Mesenchymal stem cell (in vitro differentiated cells and primary cell): ENCODE measurements around the gene BEND5.
A peak's percentile ranks its signal among the peaks of the same experiment; 100 is the strongest.

Experiments used
- DNase-seq: peaks from one replicate; pipeline ENCODE4 v3.0.0-alpha.2; 2013
- H2AFZ ChIP-seq: one replicate; pipeline ENCODE4 v1.6.1; 2013; ENCODE audit warnings: low read depth, mild to moderate bottlenecking, control low read depth, inconsistent platforms, low read length, moderate library complexity
- H2AK5ac ChIP-seq: 2 replicates; pipeline ENCODE4 v1.6.1; 2013; ENCODE audit warnings: low read length, moderate library complexity, mild to moderate bottlenecking, inconsistent platforms; ENCODE audit not compliant: severe bottlenecking
- H2BK120ac ChIP-seq: one replicate; pipeline ENCODE4 v1.6.1; 2013; ENCODE audit warnings: low read depth, mild to moderate bottlenecking, inconsistent platforms, low read length, moderate library complexity
- H2BK12ac ChIP-seq, 2 experiments: one replicate each; pipeline ENCODE4 v1.6.1; 2013; ENCODE audit warnings: inconsistent platforms in 2 of 2, low read length in 2 of 2, mild to moderate bottlenecking in 2 of 2, moderate library complexity in 2 of 2, control low read depth in 1 of 2
- H2BK15ac ChIP-seq: one replicate; pipeline ENCODE4 v1.6.1; 2013; ENCODE audit warnings: mild to moderate bottlenecking, low read depth, inconsistent platforms; ENCODE audit not compliant: poor library complexity, severe bottlenecking
- H2BK5ac ChIP-seq: 2 replicates; pipeline ENCODE4 v1.6.1; 2013; ENCODE audit warnings: low read depth, mild to moderate bottlenecking, low read length, control low read depth, inconsistent platforms; ENCODE audit not compliant: poor library complexity, severe bottlenecking
- H3K14ac ChIP-seq, 2 experiments: one replicate each; pipeline ENCODE4 v1.6.1; 2013; ENCODE audit warnings: inconsistent platforms in 2 of 2, low read length in 2 of 2, control low read depth in 1 of 2, mild to moderate bottlenecking in 1 of 2, moderate library complexity in 1 of 2
- H3K18ac ChIP-seq, 2 experiments: one replicate each; pipeline ENCODE4 v1.6.1; 2013; ENCODE audit warnings: inconsistent platforms in 2 of 2, low read length in 2 of 2, control low read depth in 1 of 2, low read depth in 1 of 2, mild to moderate bottlenecking in 1 of 2
- H3K23ac ChIP-seq, 2 experiments: one replicate each; pipeline ENCODE4 v1.6.1; 2013; ENCODE audit warnings: inconsistent platforms in 2 of 2, low read length in 2 of 2, mild to moderate bottlenecking in 2 of 2, moderate library complexity in 2 of 2, control low read depth in 1 of 2
- H3K27ac ChIP-seq: 2 replicates; pipeline ENCODE4 v1.5.1; 2013; ENCODE audit warnings: mild to moderate bottlenecking, moderate library complexity, low read length, control low read depth, inconsistent platforms; ENCODE audit not compliant: poor library complexity, severe bottlenecking
- H3K27me3 ChIP-seq, 2 experiments: 2 replicates each; pipeline versions ENCODE4 v1.6.1 to v1.7.0; 2013; ENCODE audit warnings: low read length in 2 of 2, mild to moderate bottlenecking in 2 of 2, moderate library complexity in 2 of 2, control low read depth in 1 of 2, inconsistent platforms in 1 of 2; ENCODE audit not compliant: control insufficient read depth in 1 of 2, insufficient read depth in 1 of 2
- H3K36me3 ChIP-seq, 2 experiments: 2 replicates each; pipeline versions ENCODE4 v1.6.1 to v1.7.0; 2013; ENCODE audit warnings: low read length in 2 of 2, control low read depth in 1 of 2, inconsistent platforms in 1 of 2, low read depth in 1 of 2, mild to moderate bottlenecking in 1 of 2; ENCODE audit not compliant: insufficient read depth in 2 of 2, control insufficient read depth in 1 of 2
- H3K4ac ChIP-seq, 2 experiments: one replicate each; pipeline ENCODE4 v1.6.1; 2013; ENCODE audit warnings: inconsistent platforms in 2 of 2, low read length in 2 of 2, mild to moderate bottlenecking in 2 of 2, moderate library complexity in 2 of 2, control low read depth in 1 of 2, low read depth in 1 of 2
- H3K4me1 ChIP-seq: 2 replicates; pipeline ENCODE4 v1.6.1; 2013; ENCODE audit warnings: low read depth, low read length, control low read depth; ENCODE audit not compliant: control insufficient read depth, insufficient read depth
- H3K4me2 ChIP-seq: 2 replicates; pipeline ENCODE4 v1.6.1; 2013; ENCODE audit warnings: low read length, mild to moderate bottlenecking, inconsistent platforms; ENCODE audit not compliant: poor library complexity, severe bottlenecking
- H3K4me3 ChIP-seq, 2 experiments: 2 replicates each; pipeline versions ENCODE4 v1.5.1 to v1.7.0; 2013; ENCODE audit warnings: low read length in 2 of 2, mild to moderate bottlenecking in 2 of 2, control low read depth in 1 of 2, low read depth in 1 of 2; ENCODE audit not compliant: insufficient read depth in 1 of 2
- H3K79me1 ChIP-seq: replicated peaks from 2 replicates; pipeline ENCODE4 v1.6.1; 2013; ENCODE audit warnings: mild to moderate bottlenecking, control low read depth, low read length, inconsistent platforms; ENCODE audit not compliant: poor library complexity, severe bottlenecking
- H3K9ac ChIP-seq: 2 replicates; pipeline ENCODE4 v1.7.0; 2013; ENCODE audit warnings: mild to moderate bottlenecking, low read length, moderate library complexity
- H3K9me3 ChIP-seq: 2 replicates; pipeline ENCODE4 v1.7.0; 2013; ENCODE audit warnings: mild to moderate bottlenecking, low read length; ENCODE audit not compliant: control insufficient read depth
- H4K8ac ChIP-seq: one replicate; pipeline ENCODE4 v1.6.1; 2013; ENCODE audit warnings: inconsistent platforms, mild to moderate bottlenecking, low read length, moderate library complexity
- H4K91ac ChIP-seq: one replicate; pipeline ENCODE4 v1.6.1; 2013; ENCODE audit warnings: mild to moderate bottlenecking, low read length, inconsistent platforms
- WGBS: methylation state at CpG from one replicate; pipeline ENCODE4 v1.1.7; 2013; ENCODE audit warnings: mixed read lengths; 5-methylcytosine and 5-hydroxymethylcytosine counted together

The BEND5 gene

DNA sequence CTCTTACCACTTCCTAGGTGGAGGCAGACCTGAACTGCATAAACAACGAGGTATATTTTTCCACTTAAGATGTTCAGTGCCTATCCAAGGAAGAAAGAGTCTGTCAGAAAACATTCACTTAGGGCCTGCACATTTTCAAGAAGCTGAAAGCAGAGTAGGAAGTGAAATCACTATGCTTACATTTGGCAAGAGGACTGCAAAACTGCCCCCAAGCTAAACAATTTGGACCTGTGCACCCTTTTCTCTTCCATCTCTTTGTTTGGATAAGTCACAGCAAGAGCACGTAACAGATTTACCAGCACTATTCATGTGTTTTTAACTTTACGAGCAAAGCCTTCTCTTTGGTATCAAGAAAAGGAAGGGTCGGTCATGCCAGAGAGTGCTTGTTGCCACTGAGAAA is 13.2 kb upstream of the BEND5 start:
- H3K9me3 ChIP-seq = no peaks in the 10 kb centered on the region

DNA sequence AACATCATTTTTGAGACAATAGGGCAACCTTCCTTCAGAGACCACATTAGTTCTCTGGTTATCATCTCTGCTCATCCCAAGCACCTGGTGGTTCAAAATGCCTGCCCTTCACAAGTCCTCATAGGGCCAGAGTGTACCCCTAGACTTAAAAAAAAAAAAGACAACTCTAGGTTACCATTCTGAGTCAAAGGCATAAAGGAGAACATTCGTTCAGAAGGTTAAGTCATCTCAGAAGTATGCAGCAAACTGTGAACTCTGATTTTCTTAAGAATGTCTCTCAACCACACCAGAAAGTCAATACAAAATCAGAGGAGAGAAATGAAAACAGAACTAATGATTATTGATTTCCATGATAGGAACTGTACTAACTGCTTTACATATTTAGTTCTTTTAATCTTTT is 9.2 kb upstream of the BEND5 start:
- H3K4me2 ChIP-seq = no peak overlapping the region
- DNase-seq = no peak
- no peak overlapping the region for H2BK5ac ChIP-seq
- no peaks in the 10 kb centered on the region for H3K79me1 ChIP-seq
- H2BK12ac ChIP-seq = no peak overlapping the region
- H3K14ac ChIP-seq = no peak overlapping the region
- no peak overlapping the region for H3K27ac ChIP-seq
- H2AK5ac ChIP-seq = no peak overlapping the region
- H3K4me1 ChIP-seq = peaks cover 3% of the 10 kb centered on the region
- H3K18ac ChIP-seq = no peak overlapping the region
- H4K8ac ChIP-seq = no peak overlapping the region
- H2AFZ ChIP-seq = no peak overlapping the region
- no peaks in the 10 kb centered on the region for H3K36me3 ChIP-seq
- no peak overlapping the region for H3K9ac ChIP-seq
- no peaks in the 10 kb centered on the region for H3K9me3 ChIP-seq
- no peak overlapping the region for H4K91ac ChIP-seq
- H3K4me3 ChIP-seq = no peak overlapping the region
- no peak overlapping the region for H2BK15ac ChIP-seq
- no peak overlapping the region for H3K23ac ChIP-seq
- H3K4ac ChIP-seq = no peak overlapping the region
- H2BK120ac ChIP-seq = no peak overlapping the region
- 67% methylated on average over 1 of the region's 1 CpG for WGBS
- H3K27me3 ChIP-seq = peaks cover 0 to 16% of the 10 kb centered on the region in 2 experiments

More for the DNA sequence above, 13.2 kb upstream of the BEND5 start:
- Histone ChIP-seq H3K4me3 (no peak overlapping the region), H4K91ac (no peak overlapping the region), H3K27me3 (peaks cover 0 to 14% of the 10 kb centered on the region in 2 experiments), H4K8ac (no peak overlapping the region), H2AK5ac (no peak overlapping the region), H3K27ac (no peak overlapping the region), H3K9ac (no peak overlapping the region), H3K14ac (no peak overlapping the region), H2AFZ (no peak overlapping the region), H3K36me3 (no peaks in the 10 kb centered on the region), H2BK120ac (no peak overlapping the region), H3K4me1 (no peaks in the 10 kb centered on the region), H3K4ac (no peak overlapping the region), H3K79me1 (no peaks in the 10 kb centered on the region), H3K23ac (no peak overlapping the region), H3K18ac (no peak overlapping the region), H3K4me2 (no peak overlapping the region), H2BK5ac (no peak overlapping the region), H2BK15ac (no peak overlapping the region), H2BK12ac (no peak overlapping the region)
- 89% methylated on average over 4 of the region's 4 CpGs for WGBS
- DNase-seq = no peak

DNA sequence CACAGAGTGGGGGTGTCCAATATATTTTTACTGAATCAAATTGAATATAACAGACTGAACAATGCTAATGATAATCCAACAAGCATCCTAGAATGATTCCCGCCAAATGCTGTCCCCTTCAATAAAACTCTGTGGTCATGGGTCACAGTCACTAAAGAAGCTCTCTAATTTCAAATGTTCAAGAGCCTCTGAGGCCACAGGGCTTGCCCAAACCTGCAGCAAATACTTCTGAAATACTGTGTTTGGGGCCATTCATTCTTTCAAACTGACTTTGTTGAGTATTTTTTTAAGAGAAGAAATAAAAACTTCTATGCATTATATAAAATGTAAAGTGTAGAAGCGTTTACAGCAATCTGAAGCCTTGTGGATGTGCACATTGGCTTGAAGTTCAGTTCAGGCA is 7.6 kb upstream of the BEND5 start:
- Histone ChIP-seq H3K4ac (no peak overlapping the region), H2BK15ac (no peak overlapping the region), H2BK12ac (no peak overlapping the region), H4K8ac (no peak overlapping the region), H2AFZ (no peak overlapping the region), H3K36me3 (no peaks in the 10 kb centered on the region), H3K4me2 (no peak overlapping the region), H2AK5ac (no peak overlapping the region), H3K27me3 (peaks cover 1 to 12% of the 10 kb centered on the region in 2 experiments), H3K23ac (no peak overlapping the region), H3K27ac (no peak overlapping the region), H3K14ac (no peak overlapping the region), H3K9me3 (no peaks in the 10 kb centered on the region), H3K79me1 (no peaks in the 10 kb centered on the region), H2BK5ac (no peak overlapping the region), H3K4me1 (peaks cover 3% of the 10 kb centered on the region), H2BK120ac (no peak overlapping the region), H3K9ac (no peak overlapping the region), H4K91ac (no peak overlapping the region), H3K4me3 (no peak overlapping the region), H3K18ac (no peak overlapping the region)
- DNase-seq = no peak
- WGBS = 89% methylated on average over 1 of the region's 2 CpGs

DNA sequence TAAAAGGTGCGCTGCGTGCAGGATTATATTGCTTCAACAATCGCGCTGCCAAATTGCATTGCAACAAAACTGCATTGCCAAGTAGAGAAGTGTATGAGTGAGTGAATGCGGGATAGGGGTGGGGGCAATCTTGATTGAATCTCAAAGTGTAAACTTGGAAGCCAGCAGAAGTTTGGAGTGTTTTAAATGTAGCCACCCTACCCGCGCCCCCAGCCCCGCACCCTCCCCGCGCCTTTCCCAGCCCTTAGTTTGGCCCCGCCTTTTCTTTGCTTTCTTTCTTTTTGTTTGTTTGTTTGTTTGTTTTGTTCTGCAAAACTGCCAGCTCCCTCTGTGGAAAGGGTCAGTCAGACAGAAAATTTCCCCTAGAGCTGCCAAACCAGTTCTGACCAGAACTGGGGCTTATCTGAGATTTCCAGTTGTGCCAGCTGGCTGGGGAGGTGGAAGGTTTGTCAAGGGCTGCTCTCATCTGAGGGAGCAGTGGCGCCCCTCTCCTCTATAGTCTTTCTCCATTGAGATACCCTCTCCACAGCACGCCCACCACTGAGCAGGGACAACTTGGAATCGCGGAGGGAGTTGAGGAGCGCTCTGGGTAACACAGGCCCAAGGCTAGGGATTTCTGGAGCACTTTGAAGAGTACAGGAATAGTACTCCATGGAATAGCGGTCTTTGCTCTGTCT is 666 bp upstream of the BEND5 start:
- no peaks in the 10 kb centered on the region for H3K9me3 ChIP-seq
- no peak overlapping the region for H3K23ac ChIP-seq
- no peak overlapping the region for H2BK120ac ChIP-seq
- H3K27me3 ChIP-seq = peaks cover 19 to 21% of the 10 kb centered on the region in 2 experiments
- H3K36me3 ChIP-seq = no peaks in the 10 kb centered on the region
- H3K27ac ChIP-seq = no peak overlapping the region
- H4K91ac ChIP-seq = no peak overlapping the region
- no peak overlapping the region for H2AFZ ChIP-seq
- no peak overlapping the region for H3K4ac ChIP-seq
- no peak overlapping the region for H4K8ac ChIP-seq
- no peak overlapping the region for H3K14ac ChIP-seq
- H3K18ac ChIP-seq = no peak overlapping the region
- H3K79me1 ChIP-seq = no peaks in the 10 kb centered on the region
- no peak overlapping the region for H2BK12ac ChIP-seq
- DNase-seq = no peak
- H3K9ac ChIP-seq = peak overlapping the region; percentile 70
- H3K4me3 ChIP-seq = peak overlapping the region; percentile 79 to 86
- peak overlapping the region; percentile 63 for H2AK5ac ChIP-seq
- WGBS = 9% methylated on average over 9 of the region's 17 CpGs
- H2BK15ac ChIP-seq = no peak overlapping the region
- peak overlapping the region; percentile 86 for H3K4me2 ChIP-seq
- peaks cover 11% of the 10 kb centered on the region for H3K4me1 ChIP-seq
- no peak overlapping the region for H2BK5ac ChIP-seq
